Esophagus squamous epithelium (tissue), 4 donors: ENCODE results near the gene SIX5.
A peak's percentile ranks its signal among the peaks of the same experiment; 100 is the strongest.

Experiments
- CTCF ChIP-seq, 6 experiments: fragments of 450-650 bp in 4 of 6; fragments of 200-600 bp in 2 of 6; sonication (generic) in 2 of 6; IDR thresholded peaks; one replicate each; pipeline ENCODE4 v1.5.1; 2016 to 2019; ENCODE audit warnings: antibody characterized with exemption in 6 of 6, mild to moderate bottlenecking in 4 of 6, moderate library complexity in 4 of 6
- POLR2A ChIP-seq, 4 donors: fragments of 450-650 bp; IDR thresholded peaks; one replicate each; pipeline ENCODE4 v1.6.1; 2017; ENCODE audit warnings: antibody characterized with exemption in 4 of 4, mild to moderate bottlenecking in 4 of 4, moderate library complexity in 3 of 4

GRCh38 chr19:45782820-45783785 lies 14.1 kb upstream of the SIX5 start:
- TF ChIP-seq CTCF (IDR thresholded peaks at IDR 0.05) (no peak), POLR2A (IDR thresholded peaks at IDR 0.05) (peak in 1 of 4 donors; percentile 12)
